ENCODE measurements around the gene RECQL. TPM values are rescaled to one million over a fixed set of nuclear protein-coding genes. Genes with fewer than 3 reads are reported as not detected.

The RECQL gene
- total and polyA plus RNA-seq, 11 donors = 9.0 to 39.3 (median 22.6) TPM

DNA sequence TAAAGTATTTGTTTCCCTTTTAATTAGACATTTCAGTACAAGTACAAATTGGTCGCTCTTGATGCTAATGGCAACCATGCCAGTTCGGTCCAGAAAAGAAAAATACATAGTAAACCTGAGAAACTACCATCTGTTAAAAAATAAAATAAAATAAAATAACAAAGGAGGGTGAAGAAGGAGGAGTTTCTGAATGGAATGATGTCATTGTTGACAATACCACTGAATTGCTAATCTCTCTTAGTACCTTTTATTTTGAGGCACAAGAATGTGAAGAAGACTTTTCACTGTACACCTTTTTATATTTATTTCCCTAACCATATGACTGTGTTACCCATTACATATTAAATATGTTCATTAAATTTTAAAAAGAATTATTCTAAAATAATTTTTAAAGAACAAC, 44.1 kb upstream of the RECQL start:
- no peak for ATAC-seq
- H3K27ac ChIP-seq = no peak overlapping the region
- intact Hi-C loops (cut with DNase I) = no loop called here
- H3K27me3 ChIP-seq = no peaks in the 10 kb centered on the region
- H3K9me3 ChIP-seq = no peaks in the 10 kb centered on the region
- 89 to 93% (median 91%) methylated on average over 2 of the region's 2 CpGs for WGBS, 4 donors
- TF ChIP-seq, protein P1, sequence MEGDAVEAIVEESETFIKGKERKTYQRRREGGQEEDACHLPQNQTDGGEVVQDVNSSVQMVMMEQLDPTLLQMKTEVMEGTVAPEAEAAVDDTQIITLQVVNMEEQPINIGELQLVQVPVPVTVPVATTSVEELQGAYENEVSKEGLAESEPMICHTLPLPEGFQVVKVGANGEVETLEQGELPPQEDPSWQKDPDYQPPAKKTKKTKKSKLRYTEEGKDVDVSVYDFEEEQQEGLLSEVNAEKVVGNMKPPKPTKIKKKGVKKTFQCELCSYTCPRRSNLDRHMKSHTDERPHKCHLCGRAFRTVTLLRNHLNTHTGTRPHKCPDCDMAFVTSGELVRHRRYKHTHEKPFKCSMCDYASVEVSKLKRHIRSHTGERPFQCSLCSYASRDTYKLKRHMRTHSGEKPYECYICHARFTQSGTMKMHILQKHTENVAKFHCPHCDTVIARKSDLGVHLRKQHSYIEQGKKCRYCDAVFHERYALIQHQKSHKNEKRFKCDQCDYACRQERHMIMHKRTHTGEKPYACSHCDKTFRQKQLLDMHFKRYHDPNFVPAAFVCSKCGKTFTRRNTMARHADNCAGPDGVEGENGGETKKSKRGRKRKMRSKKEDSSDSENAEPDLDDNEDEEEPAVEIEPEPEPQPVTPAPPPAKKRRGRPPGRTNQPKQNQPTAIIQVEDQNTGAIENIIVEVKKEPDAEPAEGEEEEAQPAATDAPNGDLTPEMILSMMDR (IDR thresholded peaks at IDR 0.05) = no peak
- H3K36me3 ChIP-seq = no peaks in the 10 kb centered on the region
- no peak for DNase-seq
- H3K4me3 ChIP-seq = no peak overlapping the region
- peaks cover 0 to 12% (median 0%) of the 10 kb centered on the region in 12 donors for H3K4me1 ChIP-seq

DNA sequence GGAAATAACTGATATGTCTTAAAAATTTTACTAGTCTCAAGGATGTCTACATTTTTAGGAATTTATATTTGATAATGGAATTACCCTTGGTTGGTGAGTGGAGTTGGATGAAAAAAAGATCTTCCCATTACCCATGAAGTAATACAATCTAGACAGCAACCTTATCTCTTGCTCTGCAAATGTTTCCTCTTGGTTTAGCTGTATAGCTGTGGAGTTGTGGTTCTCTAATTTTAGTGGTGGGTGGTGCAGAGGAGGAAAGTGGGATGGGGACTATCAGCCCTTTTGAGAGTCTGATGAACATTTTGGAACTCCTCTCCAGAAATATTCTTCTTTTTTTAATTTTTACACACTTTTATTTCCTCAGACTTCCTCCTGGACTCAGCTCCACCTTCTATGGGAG, 41.7 kb upstream of the RECQL start:
- ATAC-seq (no peak), DNase-seq (no peak)
- Histone ChIP-seq H3K9me3 (no peaks in the 10 kb centered on the region), H3K4me1 (peaks cover 0 to 12% (median 0%) of the 10 kb centered on the region in 12 donors), H3K36me3 (no peaks in the 10 kb centered on the region), H3K27ac (no peak overlapping the region), H3K27me3 (no peaks in the 10 kb centered on the region), H3K4me3 (no peak overlapping the region)
- intact Hi-C loops (cut with DNase I) = no loop called here
- TF ChIP-seq, protein P1 (IDR thresholded peaks at IDR 0.05) = no peak
- TF ChIP-seq POLR2A (IDR thresholded peaks at IDR 0.05) = no peak

DNA sequence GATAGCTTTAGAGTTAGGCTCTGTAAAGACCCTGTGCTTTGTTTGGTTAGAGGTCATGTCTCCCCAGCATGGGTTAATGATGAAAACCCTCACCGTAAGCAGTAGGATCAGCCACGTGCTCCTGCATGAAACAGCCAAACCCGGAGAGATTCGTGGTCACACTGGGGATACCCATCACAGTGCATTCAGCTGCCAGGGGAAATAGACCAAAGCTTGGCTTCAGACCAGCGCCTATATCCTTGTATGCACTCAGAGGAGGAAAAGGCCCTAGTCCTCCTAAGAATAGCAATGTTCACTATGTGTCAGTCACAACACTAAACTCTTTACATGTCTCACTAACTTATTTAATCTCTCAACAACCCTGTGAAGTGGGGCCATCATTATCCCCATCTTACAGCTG, 41.0 kb upstream of the RECQL start:
- DNase-seq (no peak), ATAC-seq (peak in 3 of 4 donors; percentile 29 to 57 (median 42))
- TF ChIP-seq, protein P1 (IDR thresholded peaks at IDR 0.05) = no peak
- intact Hi-C loops (cut with DNase I) = no loop called here
- no peak overlapping the region for H3K27ac ChIP-seq
- no peaks in the 10 kb centered on the region for H3K36me3 ChIP-seq
- WGBS, 4 donors = 28 to 47% (median 35%) methylated on average over 5 of the region's 5 CpGs
- no peak overlapping the region for H3K4me3 ChIP-seq
- H3K4me1 ChIP-seq = peaks cover 0 to 12% (median 0%) of the 10 kb centered on the region in 12 donors
- H3K27me3 ChIP-seq = no peaks in the 10 kb centered on the region
- no peaks in the 10 kb centered on the region for H3K9me3 ChIP-seq

DNA sequence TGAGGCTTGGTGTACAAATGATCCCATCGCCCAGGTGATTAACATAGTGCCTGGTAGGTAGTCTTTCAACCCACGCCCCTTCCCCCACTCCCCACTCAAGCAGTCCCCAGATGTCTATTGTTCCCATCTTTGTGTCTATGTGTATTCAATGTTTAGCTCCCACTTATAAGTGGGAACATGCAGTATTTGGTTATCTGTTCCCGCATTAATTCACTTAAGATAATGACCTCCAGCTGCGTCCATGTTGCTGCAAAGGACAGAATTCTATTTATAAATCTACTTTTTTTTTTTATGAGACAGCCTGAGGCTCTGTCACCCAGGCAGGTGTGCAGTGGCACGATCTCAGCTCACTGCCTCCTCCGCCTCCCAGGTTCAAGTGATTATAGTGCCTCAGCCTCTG, 40.3 kb upstream of the RECQL start:
- Histone ChIP-seq H3K27me3 (no peaks in the 10 kb centered on the region), H3K4me1 (peaks cover 0 to 12% (median 0%) of the 10 kb centered on the region in 12 donors), H3K4me3 (no peak overlapping the region), H3K36me3 (peaks cover 0 to 3% (median 0%) of the 10 kb centered on the region in 9 donors), H3K27ac (no peak overlapping the region), H3K9me3 (no peaks in the 10 kb centered on the region)
- TF ChIP-seq POLR2A (IDR thresholded peaks at IDR 0.05) = no peak
- TF ChIP-seq, protein P1 (IDR thresholded peaks at IDR 0.05) = no peak
- peak in 2 of 4 donors; percentile 34 to 41 for ATAC-seq
- no peak for DNase-seq
- intact Hi-C loops (cut with DNase I) = no loop called here
- 64 to 71% (median 69%) methylated on average over 6 of the region's 6 CpGs for WGBS, 4 donors
